HL-60 (cell line): ENCODE measurements around the gene SH2B2.

Source experiments
- DNase-seq, 2 experiments: peaks; one replicate each; pipeline ENCODE4 v3.0.0-alpha.2; 2010 to 2020; ENCODE audit warnings: low read depth in 1 of 2, low spot score in 1 of 2
- H3K27ac ChIP-seq: fragments of 250-450 bp; sonication (Bioruptor Pico); replicated peaks from 2 replicates; pipeline ENCODE4 v1.5.1; 2020; ENCODE audit warnings: mild to moderate bottlenecking, moderate library complexity
- H3K27me3 ChIP-seq: fragments of 250-450 bp; sonication (Bioruptor Pico); 2 replicates; pipeline ENCODE4 v1.5.1; 2021; ENCODE audit warnings: mild to moderate bottlenecking, moderate library complexity; ENCODE audit not compliant: insufficient read depth, poor library complexity, severe bottlenecking
- H3K4me3 ChIP-seq: replicated peaks from 2 replicates; pipeline ENCODE4 v1.5.1; 2011; ENCODE audit warnings: mild to moderate bottlenecking, control low read depth, low read length; ENCODE audit not compliant: insufficient read depth
- GABPA ChIP-seq: IDR thresholded peaks from 2 replicates; pipeline ENCODE4 v1.6.1; 2012; ENCODE audit warnings: low read depth
- POLR2AphosphoS5 ChIP-seq: IDR thresholded peaks from 2 replicates; pipeline ENCODE4 v1.6.1; 2012; ENCODE audit warnings: low read depth
- SPI1 ChIP-seq: IDR thresholded peaks from 2 replicates; pipeline ENCODE4 v1.6.1; 2012; ENCODE audit warnings: low read depth, mild to moderate bottlenecking, borderline replicate concordance
- TF ChIP-seq, protein P1 (sequence below): IDR thresholded peaks from one replicate; pipeline ENCODE4 v1.5.1; 2011; ENCODE audit warnings: low read length, control low read depth, inconsistent platforms; ENCODE audit not compliant: insufficient read depth
- TF ChIP-seq, protein P2 (sequence below): IDR thresholded peaks from 2 replicates; pipeline ENCODE4 v1.6.1; 2012; ENCODE audit warnings: low read depth; ENCODE audit not compliant: insufficient replicate concordance

The SH2B2 gene

DNA sequence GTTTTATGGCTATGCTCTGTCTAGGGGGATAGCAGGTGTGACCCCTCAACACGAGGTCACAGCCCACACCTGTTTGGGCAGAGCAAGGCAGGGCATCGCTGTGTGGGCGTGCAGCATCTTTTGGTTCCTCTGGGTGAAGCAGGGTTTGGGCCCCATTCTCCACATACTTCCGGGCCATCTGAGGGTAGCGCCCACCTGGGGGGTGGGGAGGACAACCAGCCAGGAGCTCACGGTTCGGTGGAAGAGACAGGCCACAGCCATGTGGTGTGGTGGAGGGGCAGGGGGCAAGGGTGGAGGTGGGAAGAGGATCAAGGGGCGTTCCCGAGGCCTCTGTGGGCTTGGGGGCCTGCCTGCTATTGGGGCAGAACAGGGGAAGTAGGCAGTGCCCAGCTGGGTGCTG, 2.4 kb downstream of the SH2B2 start:
- TF ChIP-seq, protein P1, sequence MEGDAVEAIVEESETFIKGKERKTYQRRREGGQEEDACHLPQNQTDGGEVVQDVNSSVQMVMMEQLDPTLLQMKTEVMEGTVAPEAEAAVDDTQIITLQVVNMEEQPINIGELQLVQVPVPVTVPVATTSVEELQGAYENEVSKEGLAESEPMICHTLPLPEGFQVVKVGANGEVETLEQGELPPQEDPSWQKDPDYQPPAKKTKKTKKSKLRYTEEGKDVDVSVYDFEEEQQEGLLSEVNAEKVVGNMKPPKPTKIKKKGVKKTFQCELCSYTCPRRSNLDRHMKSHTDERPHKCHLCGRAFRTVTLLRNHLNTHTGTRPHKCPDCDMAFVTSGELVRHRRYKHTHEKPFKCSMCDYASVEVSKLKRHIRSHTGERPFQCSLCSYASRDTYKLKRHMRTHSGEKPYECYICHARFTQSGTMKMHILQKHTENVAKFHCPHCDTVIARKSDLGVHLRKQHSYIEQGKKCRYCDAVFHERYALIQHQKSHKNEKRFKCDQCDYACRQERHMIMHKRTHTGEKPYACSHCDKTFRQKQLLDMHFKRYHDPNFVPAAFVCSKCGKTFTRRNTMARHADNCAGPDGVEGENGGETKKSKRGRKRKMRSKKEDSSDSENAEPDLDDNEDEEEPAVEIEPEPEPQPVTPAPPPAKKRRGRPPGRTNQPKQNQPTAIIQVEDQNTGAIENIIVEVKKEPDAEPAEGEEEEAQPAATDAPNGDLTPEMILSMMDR = no peak
- no peak for TF ChIP-seq SPI1
- no peak for TF ChIP-seq GABPA
- no peak for TF ChIP-seq POLR2AphosphoS5
- no peak for DNase-seq
- Histone ChIP-seq H3K4me3 (peak overlapping the region; percentile 2), H3K27ac (no peak overlapping the region), H3K27me3 (no peaks in the 10 kb centered on the region)

DNA sequence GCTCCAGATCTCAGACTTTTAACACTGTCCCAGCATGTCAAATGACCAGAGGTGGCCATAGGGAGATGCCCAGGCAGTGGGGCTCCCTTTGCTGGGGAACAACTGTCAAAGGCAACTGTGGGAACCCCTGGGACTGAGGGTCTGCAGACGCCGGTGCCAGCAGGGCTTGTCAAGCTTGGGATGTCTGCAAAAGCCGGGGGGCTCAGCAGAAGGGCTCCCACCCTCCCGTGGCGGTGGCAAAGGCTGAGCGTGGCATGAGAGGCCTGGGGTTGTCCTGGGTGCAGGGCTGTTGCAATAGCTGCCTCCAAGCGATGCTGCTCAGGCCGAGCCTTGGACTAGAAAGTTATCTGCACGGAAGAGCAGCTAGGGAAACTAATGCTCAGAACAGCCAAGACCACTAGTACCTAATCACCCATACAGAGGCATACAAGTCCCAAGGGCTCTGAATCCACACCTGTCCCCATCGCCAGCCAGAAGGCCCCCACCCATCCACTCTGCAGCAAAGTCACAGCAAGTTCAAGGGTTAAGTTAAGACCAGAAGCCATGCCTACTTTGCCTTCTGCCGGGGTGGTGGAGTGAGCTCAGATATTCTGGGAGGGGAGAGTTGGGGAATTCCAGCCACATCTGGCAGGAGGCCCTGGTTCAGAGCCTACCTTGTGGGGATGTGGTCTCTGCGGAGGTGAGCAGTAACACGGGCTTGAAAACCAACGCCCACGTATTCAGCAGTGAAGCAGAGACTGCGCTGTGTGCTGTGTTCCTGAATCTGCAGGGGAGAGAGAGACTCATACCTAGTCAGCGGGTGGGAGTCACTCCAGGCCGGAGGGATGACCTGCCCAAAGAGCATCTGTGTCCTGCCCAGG, 4.6 kb downstream of the SH2B2 start:
- TF ChIP-seq, protein P2, sequence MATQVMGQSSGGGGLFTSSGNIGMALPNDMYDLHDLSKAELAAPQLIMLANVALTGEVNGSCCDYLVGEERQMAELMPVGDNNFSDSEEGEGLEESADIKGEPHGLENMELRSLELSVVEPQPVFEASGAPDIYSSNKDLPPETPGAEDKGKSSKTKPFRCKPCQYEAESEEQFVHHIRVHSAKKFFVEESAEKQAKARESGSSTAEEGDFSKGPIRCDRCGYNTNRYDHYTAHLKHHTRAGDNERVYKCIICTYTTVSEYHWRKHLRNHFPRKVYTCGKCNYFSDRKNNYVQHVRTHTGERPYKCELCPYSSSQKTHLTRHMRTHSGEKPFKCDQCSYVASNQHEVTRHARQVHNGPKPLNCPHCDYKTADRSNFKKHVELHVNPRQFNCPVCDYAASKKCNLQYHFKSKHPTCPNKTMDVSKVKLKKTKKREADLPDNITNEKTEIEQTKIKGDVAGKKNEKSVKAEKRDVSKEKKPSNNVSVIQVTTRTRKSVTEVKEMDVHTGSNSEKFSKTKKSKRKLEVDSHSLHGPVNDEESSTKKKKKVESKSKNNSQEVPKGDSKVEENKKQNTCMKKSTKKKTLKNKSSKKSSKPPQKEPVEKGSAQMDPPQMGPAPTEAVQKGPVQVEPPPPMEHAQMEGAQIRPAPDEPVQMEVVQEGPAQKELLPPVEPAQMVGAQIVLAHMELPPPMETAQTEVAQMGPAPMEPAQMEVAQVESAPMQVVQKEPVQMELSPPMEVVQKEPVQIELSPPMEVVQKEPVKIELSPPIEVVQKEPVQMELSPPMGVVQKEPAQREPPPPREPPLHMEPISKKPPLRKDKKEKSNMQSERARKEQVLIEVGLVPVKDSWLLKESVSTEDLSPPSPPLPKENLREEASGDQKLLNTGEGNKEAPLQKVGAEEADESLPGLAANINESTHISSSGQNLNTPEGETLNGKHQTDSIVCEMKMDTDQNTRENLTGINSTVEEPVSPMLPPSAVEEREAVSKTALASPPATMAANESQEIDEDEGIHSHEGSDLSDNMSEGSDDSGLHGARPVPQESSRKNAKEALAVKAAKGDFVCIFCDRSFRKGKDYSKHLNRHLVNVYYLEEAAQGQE = no peak
- TF ChIP-seq POLR2AphosphoS5 (no peak), GABPA (no peak), SPI1 (no peak)
- TF ChIP-seq, protein P1 = no peak
- no peak for DNase-seq
- Histone ChIP-seq H3K27ac (no peak overlapping the region), H3K27me3 (no peaks in the 10 kb centered on the region), H3K4me3 (no peak overlapping the region)

DNA sequence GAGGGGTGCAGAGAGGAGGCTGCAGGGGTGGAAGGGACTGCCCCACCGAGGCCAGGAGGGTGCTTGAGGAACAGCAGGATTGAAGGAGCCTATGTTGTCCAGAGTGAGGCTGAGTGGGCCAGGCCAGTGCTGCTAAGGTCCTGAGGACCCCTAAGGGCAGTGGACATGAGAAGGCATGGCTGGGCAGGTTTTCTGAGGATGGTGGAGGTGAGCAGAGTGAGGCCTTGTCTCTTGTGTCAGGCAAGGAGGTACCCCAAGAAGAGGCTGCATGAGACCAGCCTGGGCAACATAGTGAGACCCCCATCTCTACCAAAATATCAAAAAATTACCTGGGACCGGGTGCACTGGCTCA, 5.2 kb downstream of the SH2B2 start:
- DNase-seq = no peak
- H3K27me3 ChIP-seq = no peaks in the 10 kb centered on the region
- H3K4me3 ChIP-seq = no peak overlapping the region
- no peak overlapping the region for H3K27ac ChIP-seq
- TF ChIP-seq SPI1 (no peak), GABPA (no peak)

DNA sequence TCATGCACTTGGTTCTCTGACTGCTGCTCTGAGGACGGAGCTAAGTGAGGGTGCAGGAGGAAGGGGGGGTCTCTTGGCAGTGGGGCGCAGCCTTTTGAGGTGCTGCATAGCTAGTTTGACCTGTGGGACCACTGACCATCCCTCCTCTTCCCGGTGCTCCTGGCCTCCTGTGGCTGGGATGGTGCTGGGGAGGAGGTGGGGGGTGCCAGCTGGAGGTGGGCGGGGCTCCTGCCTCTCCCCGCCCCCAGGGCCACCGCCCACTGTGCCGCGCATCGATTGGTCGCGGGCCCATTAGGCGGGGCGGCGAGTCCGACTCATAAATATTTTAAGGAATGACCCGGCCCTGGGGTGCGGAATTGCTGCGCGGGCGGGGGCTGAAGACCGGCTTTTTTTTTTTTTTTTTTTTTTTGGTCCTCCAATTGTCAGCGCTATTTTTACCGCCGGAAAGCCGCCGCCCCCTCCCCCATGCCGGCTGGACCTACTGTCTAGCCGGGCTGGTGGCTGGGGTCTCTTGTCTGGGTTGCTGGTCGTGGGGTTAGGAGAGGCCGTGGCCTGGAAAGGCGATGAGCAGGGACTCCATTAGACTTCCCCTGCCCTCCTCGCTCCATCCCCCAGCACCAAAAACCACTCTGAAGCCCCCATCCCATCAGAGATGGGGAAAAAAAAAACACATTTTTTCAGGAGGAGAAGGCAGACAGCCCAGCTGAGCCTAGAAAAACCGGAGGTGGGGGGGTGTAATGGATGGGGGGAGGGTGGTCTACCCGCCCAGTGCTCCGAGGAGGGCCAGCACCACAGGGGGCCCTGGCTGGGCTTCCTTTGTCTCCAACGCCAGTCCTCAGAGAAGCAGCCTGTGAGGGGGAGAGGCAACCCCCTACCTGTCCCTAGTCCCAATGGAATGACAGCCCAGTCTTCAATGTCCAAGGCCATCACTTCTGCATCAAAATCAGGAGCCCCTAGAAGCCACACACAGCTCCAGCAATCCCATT, 6.4 kb downstream of the SH2B2 start:
- DNase-seq = no peak
- H3K27me3 ChIP-seq = no peaks in the 10 kb centered on the region
- no peak overlapping the region for H3K4me3 ChIP-seq
- TF ChIP-seq SPI1 (no peak), GABPA (no peak), POLR2AphosphoS5 (no peak)
- TF ChIP-seq, protein P1 = no peak
- TF ChIP-seq, protein P2 = no peak
- no peak overlapping the region for H3K27ac ChIP-seq
